Esophagus (tissue), 2 donors: Measurements from ENCODE around the gene SPRED2. TPM values are rescaled to one million over a fixed set of nuclear protein-coding genes. Genes with fewer than 3 reads are reported as not detected.

Experiments
- H3K27ac ChIP-seq, 2 donors: one replicate each; pipeline ENCODE4 v1.5.1; 2013; ENCODE audit warnings: low read depth in 2 of 2, mild to moderate bottlenecking in 2 of 2, inconsistent platforms in 1 of 2, low read length in 1 of 2, moderate library complexity in 1 of 2
- H3K27me3 ChIP-seq, 2 donors: one replicate each; pipeline ENCODE4 v1.6.1; 2013; ENCODE audit warnings: low read length in 2 of 2, control low read depth in 1 of 2, mild to moderate bottlenecking in 1 of 2; ENCODE audit not compliant: insufficient read depth in 2 of 2, control insufficient read depth in 1 of 2
- H3K36me3 ChIP-seq, 2 donors: one replicate each; pipeline ENCODE4 v1.6.1; 2013; ENCODE audit warnings: low read length in 1 of 2; ENCODE audit not compliant: control insufficient read depth in 2 of 2, insufficient read depth in 2 of 2
- H3K4me1 ChIP-seq, 2 donors: one replicate each; pipeline ENCODE4 v1.6.1; 2013; ENCODE audit warnings: low read length in 1 of 2; ENCODE audit not compliant: control insufficient read depth in 2 of 2, insufficient read depth in 2 of 2
- H3K4me3 ChIP-seq, 2 donors: one replicate each; pipeline ENCODE4 v1.5.1; 2013; ENCODE audit warnings: low read length in 2 of 2, mild to moderate bottlenecking in 2 of 2, low read depth in 1 of 2, moderate library complexity in 1 of 2
- H3K9me3 ChIP-seq, 2 donors: one replicate each; pipeline ENCODE4 v1.6.1; 2013; ENCODE audit warnings: mild to moderate bottlenecking in 2 of 2, low read depth in 1 of 2, low read length in 1 of 2, moderate library complexity in 1 of 2; ENCODE audit not compliant: control insufficient read depth in 2 of 2, insufficient read depth in 1 of 2
- WGBS, 2 donors: extraction: QIAGEN DNeasy Blood & Tissue Kit; methylation state at CpG; one replicate each; pipeline ENCODE4 v1.1.7; 2013; 5-methylcytosine and 5-hydroxymethylcytosine counted together
- polyA plus RNA-seq, 2 donors: library from polyadenylated mRNA; stranded (reverse); fragments of 200-250 nt; gene quantifications; one replicate each; pipeline ENCODE4 v1.2.3, GENCODE V29; 2013
- donor health status: healthy with polysubstance abuse.
- donor health status: Bipolar disorder and iron deficiency.

The SPRED2 gene
- polyA plus RNA-seq, 2 donors: 6.4 to 7.6 TPM

DNA sequence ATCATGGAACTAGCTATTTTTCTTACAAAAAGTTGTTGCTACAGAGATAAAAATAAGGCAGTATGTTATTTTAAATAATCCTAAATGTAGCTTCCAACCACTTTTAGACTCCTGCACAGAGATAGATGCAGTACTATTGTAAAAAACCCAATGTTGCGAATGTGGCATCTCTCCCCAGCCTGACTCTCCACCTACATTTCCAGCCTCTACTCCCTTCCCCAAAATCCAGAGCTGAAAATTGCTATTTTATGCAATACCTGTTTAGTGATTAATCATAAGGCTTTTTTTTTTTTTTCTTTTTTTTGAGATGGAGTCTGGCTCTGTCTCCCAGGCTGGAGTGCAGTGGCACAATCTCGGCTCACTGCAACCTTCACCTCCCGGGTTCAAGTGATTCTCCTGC lies 39.4 kb downstream of the SPRED2 start:
- peaks cover 0 to 21% of the 10 kb centered on the region in 2 donors for H3K4me1 ChIP-seq
- H3K36me3 ChIP-seq: no peaks in the 10 kb centered on the region
- no peaks in the 10 kb centered on the region for H3K9me3 ChIP-seq
- no peaks in the 10 kb centered on the region for H3K27me3 ChIP-seq
- no peak overlapping the region for H3K27ac ChIP-seq
- no peak overlapping the region for H3K4me3 ChIP-seq
- WGBS, 2 donors: 85 to 97% methylated on average over 3 of the region's 3 CpGs

- WGBS, 2 donors: 84 to 88% methylated on average over 5 of the region's 5 CpGs
- Histone ChIP-seq H3K27ac (no peak overlapping the region), H3K36me3 (no peaks in the 10 kb centered on the region), H3K4me3 (no peak overlapping the region), H3K9me3 (no peaks in the 10 kb centered on the region), H3K4me1 (peaks cover 0 to 21% of the 10 kb centered on the region in 2 donors), H3K27me3 (no peaks in the 10 kb centered on the region)
Observed at GRCh38 chr2:65392609-65393008, 39.8 kb downstream of the SPRED2 start.

- Histone ChIP-seq H3K4me1 (peaks cover 0 to 17% of the 10 kb centered on the region in 2 donors), H3K27me3 (no peaks in the 10 kb centered on the region), H3K4me3 (no peak overlapping the region), H3K36me3 (no peaks in the 10 kb centered on the region), H3K27ac (peak overlapping the region in 1 of 2 donors; percentile 72), H3K9me3 (no peaks in the 10 kb centered on the region)
- WGBS, 2 donors: 47 to 51% methylated on average over 6 of the region's 6 CpGs
Observed at GRCh38 chr2:65390134-65390533, 42.3 kb downstream of the SPRED2 start.

GRCh38 chr2:65389476-65389875 lies 42.9 kb downstream of the SPRED2 start:
- H3K36me3 ChIP-seq: no peaks in the 10 kb centered on the region
- H3K9me3 ChIP-seq: no peaks in the 10 kb centered on the region
- H3K27me3 ChIP-seq: no peaks in the 10 kb centered on the region
- H3K4me3 ChIP-seq: no peak overlapping the region
- H3K27ac ChIP-seq: no peak overlapping the region
- H3K4me1 ChIP-seq: peaks cover 2 to 19% of the 10 kb centered on the region in 2 donors
- 51 to 62% methylated on average over 1 of the region's 1 CpG for WGBS, 2 donors

- no peak overlapping the region for H3K4me3 ChIP-seq
- no peaks in the 10 kb centered on the region for H3K9me3 ChIP-seq
- H3K27ac ChIP-seq: peak overlapping the region; percentile 40 to 67
- WGBS, 2 donors: 66 to 80% methylated on average over 3 of the region's 3 CpGs
- no peaks in the 10 kb centered on the region for H3K27me3 ChIP-seq
- H3K36me3 ChIP-seq: no peaks in the 10 kb centered on the region
- peaks cover 3 to 25% of the 10 kb centered on the region in 2 donors for H3K4me1 ChIP-seq
Observed at GRCh38 chr2:65388596-65389390, 43.6 kb downstream of the SPRED2 start.

DNA sequence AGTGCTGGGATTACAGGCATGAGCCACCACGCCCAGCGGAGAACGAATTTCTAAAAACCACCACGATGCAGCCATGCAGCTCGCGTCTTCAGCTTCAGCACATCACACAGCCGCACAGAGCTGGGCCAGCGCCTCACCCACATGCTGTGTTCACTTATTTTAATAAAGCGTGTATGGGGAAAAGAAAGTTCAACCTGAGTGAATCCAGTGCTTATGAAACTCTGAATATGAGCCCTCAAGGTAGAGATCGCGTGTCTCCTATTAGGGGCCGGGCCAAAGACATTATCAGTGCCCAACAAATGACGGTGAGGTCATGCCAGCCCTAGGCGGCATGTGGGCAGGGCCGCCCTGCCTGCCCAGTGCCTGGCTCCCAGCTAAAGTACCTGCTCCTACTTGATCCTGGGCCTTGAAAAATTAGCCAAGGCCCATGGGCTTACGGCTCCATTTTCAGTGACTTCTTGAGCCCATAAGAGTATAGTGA lies 44.3 kb downstream of the SPRED2 start:
- 61 to 64% methylated on average over 16 of the region's 16 CpGs for WGBS, 2 donors

GRCh38 chr2:65386989-65387388 lies 45.4 kb downstream of the SPRED2 start:
- Histone ChIP-seq H3K36me3 (no peaks in the 10 kb centered on the region), H3K4me1 (peaks cover 11 to 27% of the 10 kb centered on the region in 2 donors), H3K4me3 (no peak overlapping the region), H3K27me3 (no peaks in the 10 kb centered on the region), H3K27ac (no peak overlapping the region), H3K9me3 (no peaks in the 10 kb centered on the region)
- WGBS, 2 donors: 96 to 98% methylated on average over 4 of the region's 4 CpGs

More for the DNA sequence above, 44.3 kb downstream of the SPRED2 start:
- Histone ChIP-seq H3K27ac (peak overlapping the region; percentile 40 to 67), H3K4me1 (peaks cover 6 to 26% of the 10 kb centered on the region in 2 donors), H3K27me3 (no peaks in the 10 kb centered on the region), H3K4me3 (no peak overlapping the region), H3K9me3 (no peaks in the 10 kb centered on the region), H3K36me3 (no peaks in the 10 kb centered on the region)

GRCh38 chr2:65386344-65386743 lies 46.1 kb downstream of the SPRED2 start:
- WGBS, 2 donors: 83 to 89% methylated on average over 3 of the region's 3 CpGs
- Histone ChIP-seq H3K36me3 (no peaks in the 10 kb centered on the region), H3K4me3 (no peak overlapping the region), H3K9me3 (no peaks in the 10 kb centered on the region), H3K27me3 (no peaks in the 10 kb centered on the region), H3K4me1 (peaks cover 14 to 33% of the 10 kb centered on the region in 2 donors), H3K27ac (no peak overlapping the region)

- WGBS, 2 donors: 34 to 38% methylated on average over 17 of the region's 17 CpGs
- Histone ChIP-seq H3K36me3 (no peaks in the 10 kb centered on the region), H3K27ac (peak overlapping the region; percentile 90 to 97), H3K9me3 (no peaks in the 10 kb centered on the region), H3K27me3 (no peaks in the 10 kb centered on the region), H3K4me3 (no peak overlapping the region), H3K4me1 (peaks cover 14 to 31% of the 10 kb centered on the region in 2 donors)
Observed at GRCh38 chr2:65383541-65384488, 48.6 kb downstream of the SPRED2 start.
